GM19043 (cell line): Measurements from ENCODE around the gene GNAO1.
"Not testable (repeated sequence)": the region's sequence is repeated elsewhere in the genome, so short reads cannot be mapped to it uniquely, and the experiment has no call there.

Experiments
- ATAC-seq: cut with Tn5 transposase; IDR thresholded peaks from one replicate; pipeline ENCODE4 v1.9.1; 2021; ENCODE audit warnings: low read depth; ENCODE audit not compliant: unreplicated experiment

GNAO1 gene

GRCh38 chr16:56373003-56373402 lies 181.7 kb downstream of the GNAO1 start:
- ATAC-seq, result no peak

DNA sequence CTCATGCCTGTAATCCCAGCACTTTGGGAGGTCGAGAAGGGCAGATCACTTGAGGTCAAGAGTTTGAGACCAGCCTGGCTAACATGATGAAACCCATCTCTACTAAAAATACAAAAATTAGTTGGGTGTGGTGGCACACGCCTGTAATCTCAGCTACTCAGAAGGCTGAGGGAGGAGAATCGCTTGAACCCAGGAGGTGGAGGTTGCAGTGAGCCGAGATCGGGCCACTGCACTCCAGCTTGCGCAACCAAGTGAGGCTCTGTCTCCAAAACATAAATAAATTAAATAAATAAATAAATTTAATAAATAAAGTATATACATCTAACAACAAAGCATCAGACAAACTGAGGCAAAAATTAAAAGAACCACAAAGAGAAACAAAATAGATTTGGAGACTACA lies 184.5 kb downstream of the GNAO1 start:
- ATAC-seq, result not testable (repeated sequence)

- not testable (repeated sequence) for ATAC-seq
Observed at GRCh38 chr16:56379044-56379443, 187.8 kb downstream of the GNAO1 start.

DNA sequence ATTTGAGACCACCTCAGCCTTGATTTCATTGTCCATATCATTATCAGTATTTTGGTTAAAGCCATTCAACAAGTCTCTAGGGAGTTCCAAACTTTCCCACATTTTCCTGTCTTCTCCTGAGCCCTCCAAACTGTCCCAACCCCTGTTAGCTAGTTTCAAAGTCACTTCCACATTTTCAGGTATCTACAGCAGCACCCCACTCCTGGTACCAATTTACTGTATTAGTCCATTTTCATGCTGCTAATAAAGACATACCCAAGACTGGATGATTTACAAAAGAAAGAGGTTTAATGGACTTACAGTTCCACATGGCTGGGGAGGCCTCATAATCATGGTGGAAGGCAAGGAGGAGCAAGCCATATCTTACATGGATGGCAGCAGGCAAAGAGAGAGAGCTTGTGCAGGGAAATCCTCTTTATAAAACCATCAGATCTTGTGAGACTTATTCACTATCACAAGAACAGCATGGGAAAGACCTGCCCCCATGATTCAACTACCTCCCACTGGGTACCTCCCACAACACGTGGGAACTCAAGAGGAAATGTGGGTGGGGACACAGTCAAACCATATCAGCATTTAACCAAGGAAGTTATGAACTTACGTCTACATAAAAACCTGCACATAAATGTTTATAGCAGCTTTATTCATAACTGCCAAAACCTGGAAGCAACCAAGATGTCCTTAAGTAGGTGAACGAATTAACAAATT lies 189.6 kb downstream of the GNAO1 start:
- not testable (repeated sequence) for ATAC-seq

DNA sequence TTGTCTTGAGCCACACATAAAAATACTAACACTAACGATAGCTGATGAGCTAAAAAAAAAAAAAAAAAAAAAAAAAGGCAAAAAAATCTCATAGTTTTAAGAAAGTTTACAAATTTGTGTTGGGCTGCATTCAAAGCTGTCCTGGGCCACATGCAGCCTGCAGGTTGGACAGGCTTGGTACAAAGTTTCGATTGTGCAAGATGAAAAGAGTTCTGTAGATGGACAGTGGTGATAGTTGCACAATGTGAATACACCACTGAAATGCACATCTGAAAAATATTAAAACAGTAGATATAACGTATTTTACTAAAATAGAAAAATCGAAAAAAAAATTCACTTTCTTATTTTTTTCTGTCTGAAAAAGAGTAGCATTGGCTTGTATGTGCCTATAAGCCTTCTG lies 191.2 kb downstream of the GNAO1 start:
- ATAC-seq, result no peak

DNA sequence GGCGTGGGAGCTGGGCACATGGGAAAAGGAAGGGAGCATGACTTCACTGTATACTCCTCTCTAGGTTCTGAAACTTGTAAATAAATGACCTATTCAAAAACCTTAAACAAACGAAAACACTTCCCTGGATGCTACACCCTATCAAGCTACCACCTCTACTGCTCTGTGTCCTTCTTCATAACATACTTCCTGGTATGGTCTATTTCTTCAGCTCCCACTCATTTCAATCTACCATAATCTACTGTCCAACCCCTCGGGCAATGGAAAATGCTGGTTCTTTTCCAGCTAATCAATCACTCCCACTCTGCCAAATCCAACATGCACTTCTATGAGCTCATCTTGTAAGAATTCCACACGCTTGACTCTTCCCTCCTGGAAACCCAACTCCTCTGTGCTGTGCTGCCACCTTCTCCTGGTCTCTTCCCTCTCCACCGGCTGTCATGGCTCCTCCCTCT lies 191.6 kb downstream of the GNAO1 start:
- no peak for ATAC-seq

DNA sequence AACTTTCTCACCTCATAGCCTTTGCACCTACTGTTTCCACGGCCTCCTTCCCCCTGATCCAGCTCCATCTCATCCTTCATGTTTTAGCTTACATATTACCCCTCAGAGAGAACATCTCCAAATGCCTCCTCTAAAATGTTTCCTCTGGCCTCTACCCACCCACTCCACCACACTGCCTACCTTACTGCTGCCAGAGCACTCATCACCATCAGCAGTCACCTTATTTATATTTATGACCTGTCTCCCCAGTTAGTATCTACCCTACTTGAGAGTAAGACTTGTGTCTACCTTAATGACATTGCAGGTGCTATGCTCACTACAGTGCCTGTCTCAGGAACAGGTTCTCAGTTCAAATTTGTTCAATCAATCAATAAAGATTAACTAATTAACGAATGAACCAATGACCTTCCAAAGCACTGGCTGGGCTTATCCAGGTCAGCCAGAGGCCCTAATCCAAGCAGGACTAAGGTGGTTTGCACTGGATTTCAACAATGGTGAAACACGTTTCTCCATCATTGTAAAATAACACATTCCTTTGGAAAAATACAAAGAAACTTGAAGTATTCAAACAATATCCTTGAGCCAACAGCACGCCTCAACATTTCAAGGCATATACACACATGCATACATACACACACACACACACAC lies 192.9 kb downstream of the GNAO1 start:
- ATAC-seq, result no peak

DNA sequence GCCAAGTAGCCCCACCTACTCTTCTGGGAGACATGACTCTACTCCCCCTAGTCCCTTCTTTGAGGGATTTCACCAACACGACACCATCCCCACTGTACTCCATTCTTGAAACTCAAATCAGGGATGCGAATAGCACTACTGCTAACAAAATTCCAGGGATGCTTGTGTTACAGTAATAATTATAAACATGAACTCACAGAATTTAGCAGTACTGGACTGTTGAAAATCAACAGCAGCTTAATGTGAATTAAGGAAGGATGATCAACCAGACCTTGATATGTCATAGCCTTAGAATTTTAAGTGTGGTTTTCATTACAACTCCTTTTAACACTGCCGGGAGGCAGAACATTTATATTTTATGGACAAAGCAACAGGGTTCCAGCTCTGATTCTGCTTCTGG lies 196.1 kb downstream of the GNAO1 start:
- ATAC-seq, result no peak

DNA sequence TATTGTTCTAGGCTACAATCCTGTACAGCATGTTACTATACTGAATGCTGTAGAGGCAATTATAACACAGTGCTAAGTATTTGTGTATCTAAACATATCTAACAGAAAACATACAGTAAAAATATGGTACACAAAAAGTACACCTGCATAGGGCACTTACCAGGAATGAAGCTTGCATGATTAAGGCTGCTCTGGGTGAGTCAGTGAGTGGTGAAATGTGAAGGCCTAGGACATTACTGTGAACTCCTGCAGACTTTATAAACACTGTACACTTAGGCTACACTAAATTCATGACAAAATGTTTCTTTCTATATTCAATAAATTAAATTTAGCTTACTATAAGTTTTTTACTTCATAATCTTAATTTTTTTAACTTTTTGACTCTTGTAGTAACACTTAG lies 196.9 kb downstream of the GNAO1 start:
- ATAC-seq, result no peak

DNA sequence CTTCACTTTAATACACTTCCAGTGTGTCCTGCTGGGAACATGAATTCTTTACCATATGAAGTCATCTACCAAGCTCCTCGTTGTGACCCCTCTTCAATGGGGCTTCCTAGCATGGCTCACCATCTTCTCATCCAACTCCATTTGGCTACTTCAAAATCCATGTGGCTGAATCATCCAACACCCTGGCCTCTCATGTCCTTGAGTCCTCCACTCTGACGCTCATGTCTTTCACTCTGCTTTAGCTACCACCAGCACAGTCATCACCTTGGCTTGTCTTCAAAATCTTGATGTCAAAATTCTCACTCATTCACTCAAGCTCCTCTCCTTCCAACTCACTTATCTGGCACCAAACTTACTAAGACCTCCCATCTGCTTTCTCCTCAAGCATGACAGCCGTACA lies 198.3 kb downstream of the GNAO1 start:
- no peak for ATAC-seq

- ATAC-seq, result not testable (repeated sequence)
Observed at GRCh38 chr16:56396724-56397123, 205.4 kb downstream of the GNAO1 start.

GRCh38 chr16:56399047-56399446 lies 207.8 kb downstream of the GNAO1 start:
- ATAC-seq, result no peak

DNA sequence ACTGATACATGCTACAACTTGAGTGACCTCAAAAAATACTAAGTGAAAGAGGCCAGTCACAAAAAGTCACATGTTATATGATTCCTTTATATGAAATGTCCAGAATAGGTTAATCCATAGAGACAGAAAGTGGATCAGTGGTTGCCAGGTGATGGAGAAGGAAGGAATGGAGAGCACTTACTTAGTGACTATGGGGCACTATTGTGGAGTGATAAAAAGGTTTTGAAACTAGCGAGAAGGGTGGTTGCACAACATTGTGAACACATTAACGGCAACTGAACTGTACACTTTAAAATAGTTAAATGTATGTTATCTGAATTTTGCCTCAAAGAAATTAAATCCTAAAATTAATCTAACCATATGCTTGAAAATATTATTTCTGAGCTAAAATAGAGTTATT lies 208.2 kb downstream of the GNAO1 start:
- no peak for ATAC-seq

DNA sequence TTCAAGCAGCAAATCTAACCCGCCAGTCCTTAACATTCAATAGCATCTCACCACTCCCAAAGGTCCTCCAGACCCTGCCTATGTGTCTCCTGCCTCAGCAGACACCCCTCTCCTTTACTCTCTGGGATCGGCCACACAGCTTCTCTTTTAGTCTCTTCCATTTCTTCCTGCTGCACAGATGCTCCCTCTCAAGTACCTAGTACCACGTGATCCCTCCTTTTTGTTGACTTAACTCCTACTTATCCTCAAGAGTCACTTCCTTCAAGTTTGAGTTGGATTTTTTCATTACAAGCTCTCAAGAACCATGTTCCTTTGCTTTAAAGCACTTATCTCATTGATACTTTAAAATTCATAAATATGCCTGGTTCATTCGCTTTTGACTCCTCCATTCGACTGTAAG lies 209.2 kb downstream of the GNAO1 start:
- no peak for ATAC-seq

GRCh38 chr16:56401482-56401881 lies 210.2 kb downstream of the GNAO1 start:
- ATAC-seq, result no peak

DNA sequence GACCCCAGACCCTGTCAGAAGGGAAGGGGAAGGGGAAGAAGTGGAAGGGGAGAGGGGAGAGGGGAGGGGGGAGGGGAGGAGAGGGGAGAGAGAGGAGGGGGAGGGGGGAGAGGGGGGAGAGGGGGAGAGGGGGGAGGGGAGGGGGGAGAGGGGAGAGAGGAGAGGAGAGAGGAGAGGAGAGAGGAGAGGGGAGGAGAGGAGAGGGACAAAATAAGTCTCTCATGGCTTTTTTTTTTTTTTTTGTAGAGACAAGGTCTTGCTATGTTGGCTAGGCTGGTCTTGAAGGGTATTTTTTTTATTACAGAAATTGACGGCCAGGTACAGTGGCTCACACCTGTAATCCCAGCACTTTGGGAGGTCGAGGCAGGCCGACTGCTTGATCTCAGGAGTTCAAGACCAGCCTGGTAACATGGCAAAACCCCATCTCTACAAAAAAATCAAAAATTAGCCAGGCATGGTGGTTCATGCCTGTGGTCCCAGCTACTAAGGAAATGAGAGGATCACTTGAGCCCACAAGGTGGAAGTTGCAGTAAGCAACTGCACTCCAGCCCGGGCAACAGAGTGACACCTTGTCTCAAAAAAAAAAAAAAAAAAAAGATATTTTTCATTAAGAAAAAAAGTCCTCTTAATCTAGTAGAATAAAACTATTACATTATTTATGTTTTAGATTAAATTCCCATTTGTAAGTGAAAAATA lies 214.8 kb downstream of the GNAO1 start:
- ATAC-seq, result no peak
